Stromal cell of bone marrow (primary cell): Measurements from ENCODE around the gene BANP.
"Not testable (repeated sequence)": the region's sequence is repeated elsewhere in the genome, so short reads cannot be mapped to it uniquely, and the experiment has no call there.

Source experiments
- DNase-seq: peaks from one replicate; pipeline ENCODE4 v3.0.0-alpha.2; 2012; ENCODE audit warnings: low read depth

Gene BANP

GRCh38 chr16:87950765-87951551, at the start of gene BANP:
BANP (plus strand) TSS chr16:87951434; CDS start chr16:87975116, 23,682 bp downstream.
- peak; percentile 97 for DNase-seq

DNA sequence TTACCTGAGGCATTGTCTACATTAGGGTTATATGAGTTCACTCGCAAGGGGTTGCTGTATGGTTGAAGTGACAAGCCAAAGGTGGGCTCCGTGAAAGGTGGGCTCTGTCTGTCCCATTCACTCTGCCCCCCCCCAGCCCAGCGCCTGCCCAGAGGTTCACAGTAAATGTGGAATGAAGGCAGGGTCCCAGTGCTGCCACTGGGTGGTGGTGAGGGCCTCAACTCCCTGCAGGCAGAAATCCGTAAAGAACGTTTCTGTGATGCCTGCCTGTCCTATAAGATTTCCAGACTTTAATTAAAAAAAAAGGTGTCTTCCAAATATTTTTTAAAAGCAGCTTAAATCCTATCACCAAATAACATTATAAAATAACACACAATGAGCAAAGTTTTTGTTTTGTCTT, 46.3 kb upstream of the BANP start:
- DNase-seq, result not testable (repeated sequence)

DNA sequence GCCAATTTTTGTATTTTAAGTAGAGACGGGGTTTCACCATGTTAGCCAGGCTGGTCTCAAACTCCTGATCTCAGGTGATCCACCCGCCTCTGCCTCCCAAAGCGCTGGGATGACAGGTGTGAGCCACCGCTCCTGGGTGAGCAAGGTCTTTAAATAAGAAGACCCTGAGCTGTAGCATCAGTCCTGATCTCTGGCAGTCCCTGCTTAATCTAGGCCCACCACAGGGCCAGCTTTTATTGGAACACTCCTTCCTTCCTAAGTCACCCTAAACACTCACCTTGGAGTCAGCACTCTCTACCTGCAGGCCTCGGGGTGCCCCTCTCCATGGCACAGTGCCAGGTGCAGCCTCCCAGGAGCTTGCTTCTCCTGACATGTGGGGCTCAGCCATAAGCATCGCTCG, 45.7 kb upstream of the BANP start:
- not testable (repeated sequence) for DNase-seq

DNA sequence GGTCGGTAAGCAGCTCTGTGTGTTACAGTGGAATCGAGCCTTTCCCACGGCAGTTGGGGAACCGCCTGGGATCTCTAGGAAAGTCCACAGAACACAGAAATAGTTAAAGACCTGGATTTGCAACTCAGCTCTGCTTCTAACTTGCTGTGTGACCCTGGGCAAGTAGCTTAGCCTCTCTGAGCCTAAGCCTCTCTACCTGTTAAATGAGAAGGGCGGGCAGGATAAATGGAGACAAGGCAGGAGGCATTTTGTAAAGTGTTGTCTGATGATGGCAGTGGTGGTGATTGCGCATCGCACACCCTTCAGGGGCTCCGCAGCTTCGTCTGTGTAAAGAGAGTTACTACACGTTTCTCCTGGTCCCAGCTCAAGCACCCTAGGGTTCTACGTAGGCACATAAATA, 43.1 kb upstream of the BANP start:
- not testable (repeated sequence) for DNase-seq

- DNase-seq, result peak; percentile 24
Observed at GRCh38 chr16:87909203-87909935, 41.9 kb upstream of the BANP start.

GRCh38 chr16:87911106-87911763, 40.0 kb upstream of the BANP start:
- DNase-seq, result peak; percentile 88

GRCh38 chr16:87912691-87913090, 38.5 kb upstream of the BANP start:
- not testable (repeated sequence) for DNase-seq

DNA sequence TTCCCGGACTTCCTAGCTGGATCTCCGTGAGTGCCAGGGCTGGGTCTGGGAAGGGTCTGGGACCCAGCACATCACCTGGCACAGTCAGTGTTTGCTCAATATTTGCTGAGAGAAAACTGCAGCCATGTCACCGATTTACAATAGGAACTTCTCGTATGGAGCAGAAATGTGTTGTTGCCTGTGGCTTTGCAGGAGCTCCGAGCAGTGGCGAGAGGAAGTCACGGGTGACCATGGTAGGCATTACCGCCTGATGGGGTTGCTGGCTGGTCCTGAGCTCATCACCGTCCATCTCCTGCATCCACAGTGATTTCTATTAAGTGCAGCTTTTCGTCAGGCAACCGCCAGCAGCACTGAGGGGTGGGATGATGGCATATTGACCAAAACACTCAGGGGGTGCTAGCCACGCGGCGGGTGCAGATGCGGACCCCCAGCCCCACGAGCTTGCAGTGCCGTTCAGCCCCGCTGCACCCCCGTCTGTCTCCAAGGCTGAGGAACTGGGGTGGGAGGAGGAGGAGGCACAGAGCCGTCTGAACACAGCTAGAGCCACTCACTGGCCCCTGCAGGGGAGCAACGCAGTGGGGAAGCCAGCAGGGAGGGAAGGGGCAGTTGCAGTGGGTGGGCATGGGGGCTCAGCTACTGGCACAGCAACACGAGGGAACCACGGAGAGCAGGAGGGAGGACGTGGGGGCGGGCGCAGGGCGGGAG, 37.1 kb upstream of the BANP start:
- not testable (repeated sequence) for DNase-seq

DNA sequence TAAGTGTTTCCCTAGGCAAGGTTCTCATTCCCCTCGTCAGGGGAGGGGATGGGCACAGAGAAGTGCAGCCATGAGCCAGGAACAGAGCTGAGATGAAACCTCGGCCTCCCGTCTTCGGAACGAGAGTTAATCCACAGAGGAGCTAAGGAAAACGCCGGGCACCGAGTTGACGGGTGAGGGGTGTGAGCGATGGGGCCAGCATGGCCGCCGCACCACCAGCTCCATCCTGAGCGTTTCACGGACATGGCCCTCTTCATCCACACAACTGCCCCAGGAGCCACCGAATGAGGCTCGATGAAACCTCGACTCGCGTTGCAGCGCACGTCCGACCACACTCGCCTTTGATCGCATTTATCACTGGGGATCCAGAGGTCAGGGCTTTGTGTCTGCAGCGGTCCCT, 36.4 kb upstream of the BANP start:
- DNase-seq, result no peak

- no peak for DNase-seq
Observed at GRCh38 chr16:87917503-87917902, 33.7 kb upstream of the BANP start.

GRCh38 chr16:87918338-87918737, 32.9 kb upstream of the BANP start:
- peak; percentile 54 for DNase-seq

DNA sequence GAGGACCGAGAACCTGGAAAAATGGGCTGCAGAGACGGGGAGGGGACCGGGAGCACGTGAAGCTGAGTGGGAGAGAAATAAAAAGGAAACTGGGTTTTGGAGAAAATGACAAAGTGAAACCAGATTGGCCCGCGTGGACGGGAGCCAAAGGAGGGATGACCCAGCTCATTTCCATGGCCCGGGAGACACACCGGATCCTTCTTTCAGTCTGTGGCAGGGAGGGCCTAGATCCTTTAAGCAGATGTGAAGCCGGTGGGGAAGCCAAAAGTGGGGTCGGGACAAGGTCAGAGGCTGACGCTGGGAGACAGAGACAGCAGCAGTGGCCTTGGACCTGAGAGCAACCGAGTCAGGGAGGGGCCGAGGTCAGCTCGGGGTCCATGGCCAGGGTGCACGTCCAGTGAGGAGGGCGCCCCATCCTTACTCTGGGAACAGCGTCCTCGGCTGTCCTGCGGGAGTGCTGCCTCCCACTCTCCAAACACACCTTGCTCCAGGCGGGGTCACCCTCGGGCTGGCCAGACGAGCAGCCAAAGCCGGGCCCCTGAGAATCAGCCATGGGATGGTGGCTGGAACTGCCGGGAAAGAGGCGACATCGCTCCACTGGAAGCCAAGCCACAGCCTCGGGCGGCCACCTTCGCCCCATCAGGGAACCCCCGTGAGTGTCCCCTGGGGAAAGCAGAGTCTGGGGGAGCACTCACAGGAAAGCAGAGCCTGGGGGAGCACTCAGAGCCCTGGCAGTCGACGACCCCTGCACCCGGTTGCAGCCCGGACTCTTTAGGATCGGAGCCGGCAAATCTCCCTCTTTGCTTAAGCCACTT, 32.2 kb upstream of the BANP start:
- peak; percentile 31 for DNase-seq

DNA sequence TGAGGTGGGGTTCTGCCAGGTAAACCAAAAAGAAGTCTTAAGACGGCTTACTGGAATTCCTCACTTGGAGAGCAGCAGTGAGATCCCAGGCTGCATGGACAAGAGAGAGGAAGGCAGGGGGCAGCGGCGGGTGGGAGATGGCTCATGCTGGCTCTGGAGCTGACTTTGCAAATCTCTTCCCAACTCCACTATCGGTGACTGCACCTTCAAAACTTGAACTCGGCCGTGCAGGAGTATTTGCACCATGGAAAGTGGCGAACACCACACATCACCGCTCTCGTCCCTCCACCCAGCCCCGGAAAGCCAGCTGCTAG, 31.6 kb upstream of the BANP start:
- no peak for DNase-seq

GRCh38 chr16:87921236-87921773, 29.9 kb upstream of the BANP start:
- no peak for DNase-seq

- DNase-seq, result no peak
Observed at GRCh38 chr16:87922250-87922871, 28.9 kb upstream of the BANP start.

DNA sequence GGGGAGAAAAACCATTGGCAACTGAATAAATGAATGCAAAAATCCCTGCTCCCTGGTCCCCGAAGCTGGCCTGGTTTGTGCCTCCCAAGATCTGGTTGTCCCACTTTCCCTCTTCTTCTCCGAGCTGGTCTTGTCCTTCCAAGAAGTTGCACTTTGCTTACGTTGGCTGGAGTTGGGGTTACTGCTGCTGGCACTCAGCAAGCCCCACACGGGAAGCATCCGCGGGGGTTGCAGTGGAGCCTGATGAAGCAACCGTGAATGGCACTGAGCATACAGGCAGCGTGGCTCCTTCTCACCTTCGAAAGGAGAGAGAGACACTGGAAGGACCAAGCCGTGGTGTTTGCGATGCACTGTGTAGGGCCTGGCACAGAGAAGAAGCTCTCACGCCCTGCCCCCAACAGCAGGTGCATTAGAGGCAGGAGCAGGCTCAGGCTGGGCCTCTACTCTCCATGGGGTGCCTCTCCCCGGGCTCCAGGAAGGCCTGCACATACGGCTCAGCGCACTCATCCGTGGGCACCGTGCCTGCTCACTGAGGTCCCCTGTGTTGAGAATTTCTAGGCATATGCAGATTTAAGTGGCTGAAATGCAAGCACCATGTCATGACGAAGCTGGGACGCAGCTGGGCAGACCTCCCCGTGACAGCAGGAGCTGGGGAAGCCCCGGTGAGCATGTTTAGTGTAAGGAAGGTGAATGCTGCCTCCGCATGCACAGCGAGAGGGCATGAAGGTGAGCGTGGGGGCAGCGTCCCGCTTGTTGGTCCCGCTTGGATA, 27.0 kb upstream of the BANP start:
- no peak for DNase-seq

DNA sequence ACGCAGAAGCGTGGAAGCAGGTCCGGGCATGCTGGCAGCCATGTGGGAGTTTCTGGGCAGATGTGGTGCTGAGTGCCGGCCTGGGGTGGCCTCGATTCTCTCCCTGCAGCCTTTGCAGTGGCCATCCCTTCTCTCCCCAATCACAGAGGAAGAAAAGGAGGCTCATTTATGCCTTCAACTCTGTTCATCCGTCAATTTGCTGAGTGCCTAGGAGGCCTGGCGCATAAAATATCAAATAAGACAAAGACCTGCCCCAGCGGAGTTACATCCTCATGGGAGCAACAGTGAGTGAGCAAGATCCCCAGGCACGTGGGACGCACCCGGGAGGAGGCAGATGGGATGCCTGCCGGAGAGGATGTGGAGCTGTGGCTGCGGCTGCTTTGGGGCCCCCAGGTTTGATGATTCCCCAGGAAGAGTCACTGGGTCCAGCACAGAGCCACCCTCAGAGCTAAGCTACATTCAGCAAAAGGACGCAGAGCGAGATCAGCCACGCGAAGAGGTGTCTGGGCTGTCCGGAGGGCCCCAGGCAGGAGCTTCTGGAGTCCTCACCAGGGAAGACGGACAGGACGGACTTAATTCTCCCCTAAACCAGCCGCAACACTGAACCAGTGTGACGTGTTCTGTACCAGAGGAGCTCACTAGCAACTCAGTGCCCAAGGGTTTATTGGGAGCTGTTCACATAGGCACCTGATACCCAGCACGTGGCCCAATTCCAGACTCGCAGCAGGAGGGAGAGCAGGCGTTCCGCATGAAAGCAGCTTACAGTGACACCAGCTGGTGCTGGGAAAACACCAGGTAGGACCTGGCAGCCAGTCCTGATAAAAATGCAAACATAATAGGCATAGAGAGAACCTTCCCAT, 26.2 kb upstream of the BANP start:
- DNase-seq, result no peak

DNA sequence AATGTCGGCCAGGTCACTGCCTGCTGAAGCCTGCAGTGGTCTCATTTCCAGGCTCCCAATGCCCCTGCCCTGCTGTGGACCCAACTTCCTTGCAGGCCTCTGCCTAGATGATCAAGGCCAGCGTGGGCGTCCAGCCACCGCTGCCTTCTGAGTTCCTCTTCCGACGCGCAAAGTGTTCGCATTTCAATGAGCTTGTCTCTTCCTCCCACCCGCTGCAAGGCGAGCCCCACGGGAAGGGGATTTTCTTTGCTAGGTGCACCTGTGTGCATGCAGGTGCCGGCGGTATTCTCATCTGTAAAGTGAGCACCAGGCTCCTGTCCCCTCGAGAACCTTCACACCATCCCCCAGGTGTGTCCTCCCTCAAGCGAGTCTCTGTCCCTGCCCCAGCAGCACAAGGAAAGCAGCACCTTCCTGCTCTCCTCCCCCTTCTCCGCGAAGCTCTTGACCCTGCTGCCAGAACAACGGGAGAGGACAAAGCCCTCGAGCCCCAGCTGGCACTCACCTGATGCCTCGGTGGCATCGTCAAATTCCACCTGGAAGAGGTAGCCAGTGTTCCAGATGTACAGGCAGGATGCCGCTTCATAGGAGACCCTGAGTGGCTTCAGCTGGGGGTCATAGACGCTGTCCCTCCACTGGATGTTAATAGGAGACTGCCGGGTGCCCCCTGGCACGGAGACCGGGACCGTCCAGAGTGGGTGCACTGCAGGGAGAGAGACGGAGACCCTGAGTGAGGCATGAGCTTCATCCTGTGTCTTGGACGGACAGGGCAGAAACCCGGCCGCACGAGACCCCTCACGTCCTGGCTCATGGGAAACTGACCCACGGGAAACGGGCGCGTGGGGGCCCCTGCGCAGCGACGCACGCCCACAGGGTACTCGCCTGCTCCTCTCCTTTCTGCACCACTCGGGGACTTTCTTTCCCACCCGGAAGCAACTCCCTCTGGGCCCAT, 24.7 kb upstream of the BANP start:
- DNase-seq, result no peak
